ENCODE measurements around the gene UBE2E2. TPM values are rescaled to one million over a fixed set of nuclear protein-coding genes. Genes with fewer than 3 reads are reported as not detected.

Gene UBE2E2
- total and polyA plus RNA-seq, 2 experiments from 2014 or later = 140 to 246 TPM

DNA sequence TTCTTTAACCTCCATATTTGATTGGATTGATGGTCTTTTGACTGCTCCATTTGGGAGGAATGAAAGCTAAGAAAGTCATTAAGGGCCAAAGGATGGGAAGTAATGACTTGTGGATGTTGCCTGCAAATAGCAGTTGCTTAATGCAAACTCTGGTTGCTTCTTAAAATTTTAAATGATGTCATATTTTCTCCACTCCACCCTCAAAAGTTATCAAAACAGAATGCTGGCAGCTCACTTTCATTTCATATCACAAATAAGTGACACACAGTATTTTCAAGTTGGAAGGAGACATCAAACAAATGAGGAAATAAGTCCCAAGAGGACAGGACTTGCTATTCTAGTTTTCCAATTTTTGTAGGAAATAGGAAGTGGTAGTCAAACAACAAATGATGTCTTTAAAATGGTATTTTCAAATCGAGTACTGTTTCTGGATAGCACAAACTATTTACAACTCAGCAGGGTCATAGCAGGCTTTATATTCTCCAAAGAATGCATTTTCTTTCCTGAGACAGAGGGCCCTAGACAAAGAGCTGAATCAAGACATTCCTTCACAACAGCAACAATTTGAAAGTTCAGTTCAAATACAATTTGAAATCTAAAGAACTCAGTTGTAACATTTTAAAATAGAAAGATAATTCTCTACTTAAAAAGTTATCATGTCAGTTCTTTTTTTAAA, 437.5 kb downstream of the UBE2E2 start:
- no peaks in the 10 kb centered on the region for H3K4me1 ChIP-seq (ENCODE audit: low read depth)
- no peaks in the 10 kb centered on the region for H3K9me3 ChIP-seq (ENCODE audit: low read depth)
- H3K4me3 ChIP-seq = no peak overlapping the region
- H3K27ac ChIP-seq = no peak overlapping the region
- DNase-seq (ENCODE audit: low read depth in 1 of 2, low spot score in 1 of 2) = no peak
- TF ChIP-seq, protein P1, sequence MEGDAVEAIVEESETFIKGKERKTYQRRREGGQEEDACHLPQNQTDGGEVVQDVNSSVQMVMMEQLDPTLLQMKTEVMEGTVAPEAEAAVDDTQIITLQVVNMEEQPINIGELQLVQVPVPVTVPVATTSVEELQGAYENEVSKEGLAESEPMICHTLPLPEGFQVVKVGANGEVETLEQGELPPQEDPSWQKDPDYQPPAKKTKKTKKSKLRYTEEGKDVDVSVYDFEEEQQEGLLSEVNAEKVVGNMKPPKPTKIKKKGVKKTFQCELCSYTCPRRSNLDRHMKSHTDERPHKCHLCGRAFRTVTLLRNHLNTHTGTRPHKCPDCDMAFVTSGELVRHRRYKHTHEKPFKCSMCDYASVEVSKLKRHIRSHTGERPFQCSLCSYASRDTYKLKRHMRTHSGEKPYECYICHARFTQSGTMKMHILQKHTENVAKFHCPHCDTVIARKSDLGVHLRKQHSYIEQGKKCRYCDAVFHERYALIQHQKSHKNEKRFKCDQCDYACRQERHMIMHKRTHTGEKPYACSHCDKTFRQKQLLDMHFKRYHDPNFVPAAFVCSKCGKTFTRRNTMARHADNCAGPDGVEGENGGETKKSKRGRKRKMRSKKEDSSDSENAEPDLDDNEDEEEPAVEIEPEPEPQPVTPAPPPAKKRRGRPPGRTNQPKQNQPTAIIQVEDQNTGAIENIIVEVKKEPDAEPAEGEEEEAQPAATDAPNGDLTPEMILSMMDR (IDR thresholded peaks at IDR 0.05; ENCODE audit: low read depth, low read length) = no peak
- no peaks in the 10 kb centered on the region for H3K27me3 ChIP-seq
- no peaks in the 10 kb centered on the region for H3K36me3 ChIP-seq
